GM10266 (cell line): ENCODE results near the gene PANX3.
A peak's percentile ranks its signal among the peaks of the same experiment; 100 is the strongest.

ENCODE experiments used
- DNase-seq: peaks from one replicate; pipeline ENCODE4 v3.0.0; 2012; ENCODE audit errors: extremely low spot score
- TF ChIP-seq, protein P1 (sequence below): IDR thresholded peaks from 2 replicates; pipeline ENCODE4 v1.5.1; 2012; ENCODE audit warnings: mild to moderate bottlenecking, low read depth; ENCODE audit not compliant: control insufficient read depth, insufficient read depth; ENCODE audit errors: missing control alignments

Gene PANX3

DNA sequence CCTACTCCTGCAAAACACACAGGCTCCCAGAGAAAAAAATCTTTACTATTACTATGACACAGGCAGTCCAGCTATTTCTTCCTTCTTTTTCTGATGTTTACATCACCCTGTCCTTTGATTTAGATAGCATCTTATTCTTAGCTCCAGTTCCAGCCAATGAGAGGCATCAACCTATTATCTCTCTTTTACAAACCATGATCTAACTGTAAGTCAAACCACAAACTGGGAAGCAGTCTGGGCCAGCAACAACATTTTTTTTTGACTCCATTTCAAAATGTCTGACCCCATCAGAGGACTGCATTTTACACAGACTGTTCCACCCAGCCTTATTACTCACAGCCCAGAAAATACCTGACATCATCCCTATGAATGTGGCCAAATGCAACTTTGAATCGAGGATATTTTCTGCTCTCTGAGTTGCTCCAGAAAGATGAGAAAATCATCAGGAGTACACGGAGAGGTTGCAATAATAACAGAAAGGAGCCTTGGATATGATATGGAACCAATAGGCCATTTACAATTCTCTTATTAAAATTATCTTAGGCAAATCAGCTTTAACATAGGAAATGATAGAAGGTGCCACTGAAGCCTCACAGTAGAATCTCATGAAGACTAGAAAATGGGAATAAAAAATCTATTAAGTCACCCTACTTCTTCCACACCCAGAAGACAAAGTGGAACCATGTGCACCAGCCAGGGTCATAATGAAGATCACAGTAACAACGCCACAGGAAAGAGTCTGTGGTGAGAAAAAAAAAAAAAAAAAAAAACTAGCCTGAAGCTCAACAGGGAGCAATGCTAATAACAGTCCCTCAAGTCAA, 32.6 kb downstream of the PANX3 start:
- DNase-seq = no peak
- TF ChIP-seq, protein P1, sequence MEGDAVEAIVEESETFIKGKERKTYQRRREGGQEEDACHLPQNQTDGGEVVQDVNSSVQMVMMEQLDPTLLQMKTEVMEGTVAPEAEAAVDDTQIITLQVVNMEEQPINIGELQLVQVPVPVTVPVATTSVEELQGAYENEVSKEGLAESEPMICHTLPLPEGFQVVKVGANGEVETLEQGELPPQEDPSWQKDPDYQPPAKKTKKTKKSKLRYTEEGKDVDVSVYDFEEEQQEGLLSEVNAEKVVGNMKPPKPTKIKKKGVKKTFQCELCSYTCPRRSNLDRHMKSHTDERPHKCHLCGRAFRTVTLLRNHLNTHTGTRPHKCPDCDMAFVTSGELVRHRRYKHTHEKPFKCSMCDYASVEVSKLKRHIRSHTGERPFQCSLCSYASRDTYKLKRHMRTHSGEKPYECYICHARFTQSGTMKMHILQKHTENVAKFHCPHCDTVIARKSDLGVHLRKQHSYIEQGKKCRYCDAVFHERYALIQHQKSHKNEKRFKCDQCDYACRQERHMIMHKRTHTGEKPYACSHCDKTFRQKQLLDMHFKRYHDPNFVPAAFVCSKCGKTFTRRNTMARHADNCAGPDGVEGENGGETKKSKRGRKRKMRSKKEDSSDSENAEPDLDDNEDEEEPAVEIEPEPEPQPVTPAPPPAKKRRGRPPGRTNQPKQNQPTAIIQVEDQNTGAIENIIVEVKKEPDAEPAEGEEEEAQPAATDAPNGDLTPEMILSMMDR = no peak

DNA sequence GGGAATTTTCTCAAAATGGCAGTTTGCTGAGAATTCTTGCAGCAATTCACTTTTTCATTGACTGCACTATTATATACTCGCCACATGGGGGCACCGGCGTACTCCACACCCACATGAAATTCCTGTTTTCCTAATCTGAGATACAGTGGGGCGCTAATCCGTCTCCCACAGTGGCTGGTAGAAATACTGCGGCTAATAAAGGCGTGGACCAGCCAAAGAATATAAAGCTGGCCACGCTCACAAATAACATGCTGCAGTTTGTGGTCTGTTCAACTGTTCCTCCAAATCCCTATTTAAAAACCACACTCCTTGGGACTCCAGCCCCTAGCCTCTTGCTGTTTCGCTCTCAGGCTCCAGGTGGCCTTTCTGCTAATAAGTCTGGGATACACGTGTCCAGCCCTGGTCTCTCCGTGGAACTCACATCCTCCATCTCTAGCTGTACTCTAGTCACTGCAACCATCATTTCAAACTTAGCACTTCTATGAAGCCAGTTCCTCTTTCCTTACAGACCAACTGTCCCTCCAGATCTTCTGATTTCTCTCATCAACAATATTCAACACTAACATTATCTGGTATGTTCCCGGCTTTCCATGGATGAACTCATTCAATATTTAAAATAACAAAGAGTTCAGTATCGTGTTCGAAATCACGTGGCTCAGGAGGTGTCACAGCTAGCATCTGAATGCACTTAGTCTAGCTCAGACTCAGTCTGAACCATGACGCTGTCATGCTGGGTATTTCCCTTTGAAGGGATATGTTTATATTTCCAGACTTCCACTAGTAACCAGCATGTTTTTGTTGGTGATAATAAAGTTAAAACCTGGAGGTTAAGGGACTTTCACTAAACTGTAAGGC, 33.4 kb downstream of the PANX3 start:
- TF ChIP-seq, protein P1 = peak; percentile 83
- peak; percentile 40 for DNase-seq

DNA sequence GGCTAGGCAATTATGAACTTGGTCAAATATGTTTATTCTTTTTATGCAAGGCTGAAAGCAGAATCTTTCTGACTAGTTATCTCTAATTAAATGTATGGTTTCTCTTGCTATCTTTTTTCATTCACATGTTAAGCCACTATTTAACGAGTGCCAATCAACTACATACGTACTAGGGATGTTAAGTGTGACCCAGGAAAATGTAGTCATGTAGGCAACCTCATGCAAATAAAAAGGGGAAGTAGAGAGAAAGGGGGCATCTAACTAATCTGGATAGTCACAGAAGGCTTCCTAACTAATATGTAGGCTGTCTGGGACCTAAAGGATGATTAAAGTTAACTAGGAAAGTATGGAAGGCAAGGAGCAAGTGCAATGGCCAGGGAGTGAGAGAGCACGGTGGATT, 34.9 kb downstream of the PANX3 start:
- TF ChIP-seq, protein P1 = no peak
- DNase-seq = no peak

DNA sequence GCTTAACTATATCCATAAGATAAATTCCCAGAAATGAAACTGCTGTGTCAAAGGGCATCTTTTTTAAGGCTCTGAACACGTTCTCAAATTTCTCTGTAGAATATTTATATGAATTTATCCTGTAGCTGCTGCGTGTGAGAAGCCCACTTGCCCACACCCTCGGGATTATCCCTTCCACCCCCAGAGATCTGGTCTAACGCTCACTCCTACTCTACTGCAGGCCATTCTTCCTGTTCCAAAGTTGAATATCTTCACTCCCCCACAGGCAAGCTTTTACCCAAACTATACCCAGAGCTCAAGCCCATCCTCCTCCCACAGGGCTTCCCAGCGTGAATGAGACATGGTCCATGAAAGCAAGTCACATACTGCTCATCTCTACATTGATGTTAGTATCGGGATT, 37.4 kb downstream of the PANX3 start:
- TF ChIP-seq, protein P1 = no peak
- no peak for DNase-seq

DNA sequence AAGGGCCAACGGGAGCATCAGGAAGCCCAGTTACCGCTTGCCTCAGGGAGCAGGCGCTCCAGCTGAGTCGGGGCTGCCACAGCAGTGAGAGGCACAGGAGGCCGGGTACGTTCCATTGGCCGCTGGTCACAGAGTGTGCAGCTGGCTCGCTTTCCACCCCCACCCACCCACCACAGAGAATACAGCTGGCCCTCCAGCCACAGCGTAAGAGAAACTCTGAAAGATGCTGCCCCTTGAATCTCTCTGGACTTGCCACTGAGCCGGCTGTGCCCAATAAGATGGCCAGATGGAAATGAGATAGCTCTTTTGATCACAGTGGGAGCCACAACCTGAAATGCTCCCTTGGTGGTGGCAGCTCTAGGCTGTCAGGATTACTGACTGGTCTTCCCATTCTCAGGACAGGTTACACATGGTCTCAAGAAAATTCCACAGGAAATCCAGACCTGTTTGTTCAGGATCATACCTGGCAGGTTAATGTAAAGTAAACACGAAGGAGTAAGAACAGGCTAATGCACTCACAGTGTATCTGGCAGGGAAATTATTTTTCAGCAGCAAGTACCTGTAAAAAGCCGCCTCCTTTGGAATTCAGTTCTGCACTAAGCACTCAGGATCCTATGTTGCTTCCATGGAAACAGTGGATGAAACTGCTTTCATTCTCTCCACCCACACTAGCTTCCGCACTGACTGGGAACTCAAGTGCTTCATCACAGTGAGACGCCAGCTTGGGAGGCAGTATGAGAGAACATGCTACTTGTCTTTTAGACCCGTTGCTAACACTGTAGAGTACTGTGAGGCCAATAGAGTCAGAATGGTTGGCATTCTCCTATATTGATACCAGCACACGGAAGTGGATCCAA, 45.8 kb downstream of the PANX3 start:
- DNase-seq = no peak
- TF ChIP-seq, protein P1 = no peak

- no peak for DNase-seq
- TF ChIP-seq, protein P1 = no peak
Measured at GRCh38 chr11:124657904-124658303, 46.7 kb downstream of the PANX3 start.
